Testis (tissue), 3 donors: ENCODE measurements around the gene WBP1L. TPM values are rescaled to one million over a fixed set of nuclear protein-coding genes. Genes with fewer than 3 reads are reported as not detected.
"Not testable (repeated sequence)": the region's sequence is repeated elsewhere in the genome, so short reads cannot be mapped to it uniquely, and the experiment has no call there.

Experiments
- DNase-seq: peaks from one replicate; pipeline ENCODE4 v3.0.0-alpha.2; 2019
- H3K27ac ChIP-seq, 2 donors: fragments of 200-600 bp; sonication (generic); one replicate each; pipeline ENCODE4 v1.5.1; 2019
- H3K27me3 ChIP-seq: fragments of 200-600 bp; sonication (generic); one replicate; pipeline ENCODE4 v1.5.1; 2019
- H3K36me3 ChIP-seq: fragments of 200-600 bp; sonication (generic); one replicate; pipeline ENCODE4 v1.5.1; 2017; ENCODE audit warnings: low read depth; ENCODE audit errors: missing control alignments
- H3K4me1 ChIP-seq: fragments of 200-600 bp; sonication (generic); one replicate; pipeline ENCODE4 v1.5.1; 2019
- H3K4me3 ChIP-seq, 2 donors: fragments of 200-600 bp; sonication (generic); one replicate each; pipeline ENCODE4 v1.5.1; 2017 to 2019
- H3K9me3 ChIP-seq: fragments of 200-600 bp; sonication (generic); one replicate; pipeline ENCODE4 v1.5.1; 2017
- CTCF ChIP-seq, 3 experiments: fragments of 450-650 bp in 2 of 3; fragments of 200-600 bp in 1 of 3; sonication (generic) in 1 of 3; IDR thresholded peaks; one replicate each; pipeline ENCODE4 v1.5.1; 2016 to 2019; ENCODE audit warnings: antibody characterized with exemption in 3 of 3, mild to moderate bottlenecking in 2 of 3, moderate library complexity in 1 of 3
- POLR2A ChIP-seq: fragments of 450-650 bp; IDR thresholded peaks from one replicate; pipeline ENCODE4 v1.6.1; 2017; ENCODE audit warnings: antibody characterized with exemption, mild to moderate bottlenecking, moderate library complexity
- WGBS, 2 donors: methylation state at CpG; one replicate each; pipeline ENCODE4 v1.1.5; 2018; 5-methylcytosine and 5-hydroxymethylcytosine counted together
- intact Hi-C: fragments of 100-400 bp; cut with DNase I; formaldehyde crosslinking; loops from one replicate; pipeline ENCODE4 v1.15.1; 2023; ENCODE audit warnings: low total_unique reads
- polyA plus RNA-seq: library from polyadenylated mRNA; stranded (reverse); fragments of 350-450 nt; fragmentation: Illumina TruSeq; extraction: RNeasy Lipid Tissue Mini Kit (QIAGEN cat#74804); gene quantifications from one replicate; pipeline ENCODE4 v1.2.3, GENCODE V29; 2014; ENCODE audit warnings: low read depth, low replicate concordance; ENCODE audit not compliant: insufficient read depth
- total RNA-seq, 2 donors: library from RNA; depleted of rRNA; stranded (reverse); fragments of >200 nt; gene quantifications; one replicate each; pipeline ENCODE4 v1.2.3, GENCODE V29; 2016

WBP1L gene
- total and polyA plus RNA-seq, 3 donors from 2014 or later: 72.4 to 165 (median 113) TPM

- H3K36me3 ChIP-seq: no peaks in the 10 kb centered on the region
- H3K27me3 ChIP-seq: no peaks in the 10 kb centered on the region
- no peak for DNase-seq
- no peaks in the 10 kb centered on the region for H3K9me3 ChIP-seq
- intact Hi-C loops: no loop called here
- no peak overlapping the region for H3K27ac ChIP-seq
- WGBS, 2 donors: 85 to 91% methylated on average over 11 of the region's 11 CpGs
- H3K4me3 ChIP-seq: no peak overlapping the region
- H3K4me1 ChIP-seq: peaks cover 3% of the 10 kb centered on the region
- TF ChIP-seq POLR2A (no peak), CTCF (IDR thresholded peaks at IDR 0.05) (no peak)
Measured at GRCh38 chr10:102841827-102842345, 98.1 kb downstream of the WBP1L start.

GRCh38 chr10:102843139-102843538 lies 99.4 kb downstream of the WBP1L start:
- DNase-seq, H3K27ac ChIP-seq, H3K9me3 ChIP-seq, intact Hi-C loops, H3K27me3 ChIP-seq, H3K36me3 ChIP-seq, H3K4me3 ChIP-seq, H3K4me1 ChIP-seq: not testable (repeated sequence)
- WGBS, 2 donors: 58 to 74% methylated on average over 8 of the region's 8 CpGs

- H3K36me3 ChIP-seq, H3K4me1 ChIP-seq, H3K9me3 ChIP-seq, DNase-seq, H3K27me3 ChIP-seq, H3K27ac ChIP-seq, H3K4me3 ChIP-seq, intact Hi-C loops: not testable (repeated sequence)
- WGBS, 2 donors: 84 to 86% methylated on average over 6 of the region's 6 CpGs
Measured at GRCh38 chr10:102844190-102844776, 100.5 kb downstream of the WBP1L start.

- H3K27ac ChIP-seq: no peak overlapping the region
- TF ChIP-seq CTCF (IDR thresholded peaks at IDR 0.05) (no peak), POLR2A (no peak)
- no peaks in the 10 kb centered on the region for H3K27me3 ChIP-seq
- H3K4me1 ChIP-seq: no peaks in the 10 kb centered on the region
- intact Hi-C loops: no loop called here
- H3K9me3 ChIP-seq: no peaks in the 10 kb centered on the region
- DNase-seq: no peak
- no peak overlapping the region for H3K4me3 ChIP-seq
- H3K36me3 ChIP-seq: no peaks in the 10 kb centered on the region
- WGBS, 2 donors: 92 to 96% methylated on average over 2 to 9 of the region's 9 CpGs
Measured at GRCh38 chr10:102845352-102845902, 101.7 kb downstream of the WBP1L start.

GRCh38 chr10:102850025-102850518 lies 106.3 kb downstream of the WBP1L start:
- Histone ChIP-seq H3K4me3 (no peak overlapping the region), H3K9me3 (no peaks in the 10 kb centered on the region), H3K27ac (no peak overlapping the region), H3K4me1 (no peaks in the 10 kb centered on the region), H3K27me3 (no peaks in the 10 kb centered on the region), H3K36me3 (no peaks in the 10 kb centered on the region)
- 84 to 86% methylated on average over 9 of the region's 9 CpGs for WGBS, 2 donors
- DNase-seq: no peak
- no peak for TF ChIP-seq CTCF (IDR thresholded peaks at IDR 0.05)
- no peak for TF ChIP-seq POLR2A
- intact Hi-C loops: no loop called here

GRCh38 chr10:102853237-102853636 lies 109.5 kb downstream of the WBP1L start:
- WGBS, 2 donors: 88 to 91% methylated on average over 7 of the region's 7 CpGs
- H3K27me3 ChIP-seq, intact Hi-C loops: not testable (repeated sequence)

GRCh38 chr10:102855731-102856436 lies 112.1 kb downstream of the WBP1L start:
- H3K4me1 ChIP-seq, H3K27ac ChIP-seq, H3K4me3 ChIP-seq, intact Hi-C loops, H3K9me3 ChIP-seq, H3K36me3 ChIP-seq, H3K27me3 ChIP-seq, DNase-seq: not testable (repeated sequence)
- 80% methylated on average over 11 of the region's 11 CpGs for WGBS, 2 donors

More at GRCh38 chr10:102853237-102853636, 109.5 kb downstream of the WBP1L start:
- not testable (repeated sequence) for DNase-seq, H3K4me3 ChIP-seq, H3K9me3 ChIP-seq, H3K36me3 ChIP-seq, H3K27ac ChIP-seq, H3K4me1 ChIP-seq
